MM.1S (cell line): ENCODE results near the gene CATSPERZ.

Experiments used
- EZH2 ChIP-seq: fragments of 300-600 bp; sonication (generic); optimal IDR thresholded peaks from 2 replicates; pipeline ENCODE3; 2017; ENCODE audit warnings: low read depth, mild to moderate bottlenecking, antibody characterized with exemption, low read length, mixed read lengths
- TF ChIP-seq, protein P1 (sequence below): fragments of 300-600 bp; sonication (generic); IDR thresholded peaks from 2 replicates; pipeline ENCODE4 v1.5.1; 2016; ENCODE audit warnings: antibody characterized with exemption, low read length, mixed read lengths

- TF ChIP-seq, protein P1, sequence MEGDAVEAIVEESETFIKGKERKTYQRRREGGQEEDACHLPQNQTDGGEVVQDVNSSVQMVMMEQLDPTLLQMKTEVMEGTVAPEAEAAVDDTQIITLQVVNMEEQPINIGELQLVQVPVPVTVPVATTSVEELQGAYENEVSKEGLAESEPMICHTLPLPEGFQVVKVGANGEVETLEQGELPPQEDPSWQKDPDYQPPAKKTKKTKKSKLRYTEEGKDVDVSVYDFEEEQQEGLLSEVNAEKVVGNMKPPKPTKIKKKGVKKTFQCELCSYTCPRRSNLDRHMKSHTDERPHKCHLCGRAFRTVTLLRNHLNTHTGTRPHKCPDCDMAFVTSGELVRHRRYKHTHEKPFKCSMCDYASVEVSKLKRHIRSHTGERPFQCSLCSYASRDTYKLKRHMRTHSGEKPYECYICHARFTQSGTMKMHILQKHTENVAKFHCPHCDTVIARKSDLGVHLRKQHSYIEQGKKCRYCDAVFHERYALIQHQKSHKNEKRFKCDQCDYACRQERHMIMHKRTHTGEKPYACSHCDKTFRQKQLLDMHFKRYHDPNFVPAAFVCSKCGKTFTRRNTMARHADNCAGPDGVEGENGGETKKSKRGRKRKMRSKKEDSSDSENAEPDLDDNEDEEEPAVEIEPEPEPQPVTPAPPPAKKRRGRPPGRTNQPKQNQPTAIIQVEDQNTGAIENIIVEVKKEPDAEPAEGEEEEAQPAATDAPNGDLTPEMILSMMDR: no peak
- TF ChIP-seq EZH2: no peak
Measured at GRCh38 chr11:64291752-64292459, 8.3 kb upstream of the CATSPERZ start.
